HepG2 (cell line): ENCODE results near the gene TMEM130. TPM values are rescaled to one million over a fixed set of nuclear protein-coding genes. Genes with fewer than 3 reads are reported as not detected.

Source experiments
- ATAC-seq: fragments of 200-7000 bp; cut with Tn5 transposase; 3 replicates; pipeline ENCODE4 v1.9.1; 2020; ENCODE audit warnings: mild to moderate bottlenecking, moderate library complexity
- BruUV-seq: library from RNA; stranded (reverse); fragments of 400-500 nt; replicated peaks from 2 replicates; lab custom pipeline; 2021; lab: Mats Ljungman, UMichigan
- CTCF ChIA-PET: fragments of 300-600 bp; formaldehyde crosslinking; extraction: SDS; loops from one replicate; lab custom pipeline; 2021; ENCODE audit warnings: low total read pairs, inconsistent platforms, low intra/inter-chr PET ratio; lab: Yijun Ruan, JAX
- POLR2A ChIA-PET: fragments of 350-600 bp; sonication (Branson Sonifier 250); formaldehyde crosslinking; loops from one replicate; lab custom pipeline; 2020; ENCODE audit warnings: antibody characterized with exemption, inconsistent platforms; lab: Yijun Ruan, JAX
- DNase-seq: peaks from one replicate; pipeline ENCODE4 v3.0.0-alpha.2; 2015; ENCODE audit warnings: low spot score
- FAIRE-seq: peaks from 3 replicates; lab custom pipeline; 2011; peaks lifted over from hg19 to GRCh38; lab: Jason Lieb, UNC
- H2AFZ ChIP-seq: one replicate; pipeline ENCODE4 v1.6.1; 2011; ENCODE audit warnings: low read length, inconsistent platforms
- H3K27ac ChIP-seq: fragments of 300-600 bp; 3 replicates; pipeline ENCODE4 v1.8.0; 2011; ENCODE audit warnings: mixed run types, mild to moderate bottlenecking, mixed read lengths, low read length, inconsistent platforms; ENCODE audit not compliant: insufficient read depth; ENCODE audit errors: extremely low read length
- H3K27me3 ChIP-seq, 2 experiments: fragments of 200-600 bp in 1 of 2; 2 replicates in 1 of 2; 3 replicates in 1 of 2; pipeline versions ENCODE4 v1.6.0 to v1.8.0; 2011; ENCODE audit warnings: low read length in 2 of 2, mild to moderate bottlenecking in 2 of 2, moderate library complexity in 2 of 2, inconsistent platforms in 1 of 2; ENCODE audit not compliant: insufficient read depth in 2 of 2, control insufficient read depth in 1 of 2
- H3K36me3 ChIP-seq, 2 experiments: fragments of 200-600 bp in 1 of 2; replicated peaks in 1 of 2; 2 replicates in 1 of 2; 3 replicates in 1 of 2; pipeline versions ENCODE4 v1.5.1 to v1.8.0; 2011; ENCODE audit warnings: low read length in 2 of 2, inconsistent platforms in 1 of 2; ENCODE audit not compliant: insufficient read depth in 2 of 2, control insufficient read depth in 1 of 2
- H3K4me1 ChIP-seq: 2 replicates; pipeline ENCODE4 v1.5.1; 2012; ENCODE audit warnings: low read length, inconsistent platforms; ENCODE audit not compliant: insufficient read depth
- H3K4me2 ChIP-seq: 2 replicates; pipeline ENCODE4 v1.6.0; 2011; ENCODE audit warnings: low read depth, low read length, inconsistent platforms
- H3K4me3 ChIP-seq, 3 experiments: fragments of 200-600 bp in 1 of 3; sonication (generic), shearing (Covaris generic) in 1 of 3; replicated peaks in 1 of 3; 2 replicates each; pipeline ENCODE4 v1.5.1; 2011 to 2016; ENCODE audit warnings: low read length in 3 of 3, inconsistent platforms in 2 of 3, low read depth in 2 of 3, mild to moderate bottlenecking in 2 of 3, control low read depth in 1 of 3, mixed read lengths in 1 of 3; ENCODE audit not compliant: insufficient read depth in 1 of 3
- H3K79me2 ChIP-seq: one replicate; pipeline ENCODE4 v1.6.1; 2011; ENCODE audit warnings: low read length, inconsistent platforms; ENCODE audit not compliant: insufficient read depth
- H3K9ac ChIP-seq: 2 replicates; pipeline ENCODE4 v1.6.0; 2011; ENCODE audit warnings: mild to moderate bottlenecking, low read depth, low read length, inconsistent platforms; ENCODE audit not compliant: insufficient read depth
- H3K9me3 ChIP-seq: 2 replicates; pipeline ENCODE4 v1.5.1; 2012; ENCODE audit warnings: mild to moderate bottlenecking, low read length
- H4K20me1 ChIP-seq: 2 replicates; pipeline ENCODE4 v1.6.0; 2011; ENCODE audit warnings: inconsistent platforms, mild to moderate bottlenecking, low read length, moderate library complexity; ENCODE audit not compliant: insufficient read depth
- AGO2 ChIP-seq: fragments of 200-400 bp; formaldehyde crosslinking; optimal IDR thresholded peaks from 2 replicates; pipeline ENCODE3; 2017; ENCODE audit warnings: mild to moderate bottlenecking, low read depth, low read length, moderate library complexity
- ARHGAP35 ChIP-seq: sonication (generic); formaldehyde crosslinking; IDR thresholded peaks from 2 replicates; pipeline ENCODE4 v1.9.0; 2022; ENCODE audit warnings: mild to moderate bottlenecking, inconsistent platforms, moderate library complexity, missing genetic modification reagents, borderline replicate concordance
- ATAD3A ChIP-seq: sonication (generic); formaldehyde crosslinking; IDR thresholded peaks from 2 replicates; pipeline ENCODE4 v1.4.0; 2020; ENCODE audit warnings: missing genetic modification reagents
- FOXA1 ChIP-seq, 2 experiments: fragments of 450-650 bp in 1 of 2; sonication (generic) in 1 of 2; formaldehyde crosslinking in 1 of 2; IDR thresholded peaks; 2 replicates each; pipeline versions ENCODE4 v1.4.0 to v1.6.1; 2016 to 2020; ENCODE audit warnings: missing genetic modification reagents in 1 of 2
- NFYC ChIP-seq: IDR thresholded peaks from 2 replicates; pipeline ENCODE4 v1.6.1; 2016; ENCODE audit warnings: missing genetic modification reagents, missing compliant biosample characterization
- SPEN ChIP-seq: sonication (generic); formaldehyde crosslinking; IDR thresholded peaks from 2 replicates; pipeline ENCODE4 v1.5.1; 2020; ENCODE audit warnings: low read depth, mild to moderate bottlenecking, missing genetic modification reagents
- TAF15 ChIP-seq: fragments of 200-400 bp; formaldehyde crosslinking; IDR thresholded peaks from one replicate; pipeline ENCODE4 v1.6.1; 2018; ENCODE audit warnings: mild to moderate bottlenecking, low read depth, low read length; ENCODE audit not compliant: poor library complexity, severe bottlenecking
- WIZ ChIP-seq: sonication (generic); formaldehyde crosslinking; IDR thresholded peaks from 2 replicates; pipeline ENCODE4 v1.5.1; 2020; ENCODE audit warnings: mild to moderate bottlenecking, missing genetic modification reagents
- ZFP36 ChIP-seq: fragments of 150-350 bp; IDR thresholded peaks from 2 replicates; pipeline ENCODE4 v1.6.1; 2018; ENCODE audit warnings: borderline replicate concordance, low read length, low read depth; ENCODE audit not compliant: partially characterized antibody
- ZNF121 ChIP-seq: sonication (generic); formaldehyde crosslinking; IDR thresholded peaks from 2 replicates; pipeline ENCODE4 v1.5.0; 2020; ENCODE audit warnings: mild to moderate bottlenecking, missing genetic modification reagents
- ZNF124 ChIP-seq: sonication (generic); formaldehyde crosslinking; IDR thresholded peaks from 2 replicates; pipeline ENCODE4 v1.4.0; 2020; ENCODE audit warnings: missing genetic modification reagents
- ZNF543 ChIP-seq: sonication (generic); formaldehyde crosslinking; IDR thresholded peaks from 2 replicates; pipeline ENCODE4 v1.4.0; 2020; ENCODE audit warnings: mild to moderate bottlenecking, missing genetic modification reagents
- WGBS: methylation state at CpG from one replicate; pipeline ENCODE4 v1.1.6; 2017; ENCODE audit warnings: low lambda C conversion rate; 5-methylcytosine and 5-hydroxymethylcytosine counted together
- in situ Hi-C: cut with HindIII; loops from 2 replicates; pipeline ENCODE4 v1.10.0; 2017; ENCODE audit warnings: low pct_unique_long_range_greater_than_20kb; ENCODE audit not compliant: extremely low pct_ligation_motif_present
- intact Hi-C: fragments of 100-400 bp; cut with micrococcal nuclease; formaldehyde crosslinking; loops from one replicate; pipeline ENCODE4 v1.10.0; 2022; ENCODE audit not compliant: unreplicated experiment
- polyA plus RNA-seq, 8 experiments: library from polyadenylated mRNA; depleted of rRNA in 3 of 8; stranded (reverse) in 7 of 8; unstranded in 1 of 8; fragments of >200 nt; fragmentation: Illumina TruSeq in 4 of 8; extraction: Trizol in 4 of 8; gene quantifications; 2 replicates each; pipeline versions ENCODE4 v1.2.1 to v1.2.3, GENCODE V29; 2011 to 2016; ENCODE audit warnings: low read depth in 4 of 8, missing spikeins in 1 of 8, mixed read lengths in 1 of 8; ENCODE audit not compliant: insufficient read depth in 1 of 8
- total RNA-seq, 5 experiments: library from RNA; depleted of rRNA; stranded (reverse); fragments of >200 nt; fragmentation: Illumina TruSeq; extraction: Trizol; gene quantifications; 2 replicates each; pipeline ENCODE4 v1.2.3, GENCODE V29; 2016; ENCODE audit warnings: low read depth in 1 of 5
- TF ChIP-seq, protein P1 (sequence below): sonication (generic); formaldehyde crosslinking; IDR thresholded peaks from 2 replicates; pipeline ENCODE4 v1.4.0; 2020; ENCODE audit warnings: missing genetic modification reagents, mild to moderate bottlenecking, borderline replicate concordance
- TF ChIP-seq, protein P2 (sequence below): sonication (generic); formaldehyde crosslinking; IDR thresholded peaks from 2 replicates; pipeline ENCODE4 v1.5.0; 2020; ENCODE audit warnings: missing genetic modification reagents
- TF ChIP-seq, protein P3 (sequence below): sonication (generic); formaldehyde crosslinking; IDR thresholded peaks from 2 replicates; pipeline ENCODE4 v1.4.0; 2020; ENCODE audit warnings: missing genetic modification reagents
- TF ChIP-seq, protein P4 (sequence below): sonication (generic); formaldehyde crosslinking; IDR thresholded peaks from 2 replicates; pipeline ENCODE4 v1.4.0; 2020; ENCODE audit warnings: mild to moderate bottlenecking, missing genetic modification reagents

Gene TMEM130
- total and polyA plus RNA-seq, 2 of the 13 experiments (the other 11 are each of a cell fraction or from before 2014, with no cell fraction given), result not detected

DNA sequence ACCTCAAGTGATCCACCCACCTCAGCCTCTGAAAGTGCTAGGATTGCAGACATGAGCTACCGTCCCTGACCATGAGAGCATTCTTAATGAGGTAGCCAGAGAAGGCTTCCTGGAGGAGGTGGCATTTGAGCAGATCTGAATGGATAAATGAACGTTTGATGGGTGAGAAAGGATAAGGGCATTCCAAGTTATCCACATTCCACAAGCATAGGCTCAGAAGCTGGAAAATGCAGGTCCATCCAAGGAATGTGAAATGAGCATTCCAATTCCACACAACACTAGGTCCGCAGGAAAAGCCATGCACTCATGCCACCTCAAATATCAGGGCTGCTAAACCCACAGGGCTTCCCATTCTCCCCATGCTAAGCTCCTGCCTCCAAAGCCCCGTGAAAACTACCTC, 17.0 kb downstream of the TMEM130 start:
- intact Hi-C loops, result no loop called here
- CTCF ChIA-PET, result no interaction called here
- H3K4me3 ChIP-seq, result no peak overlapping the region

DNA sequence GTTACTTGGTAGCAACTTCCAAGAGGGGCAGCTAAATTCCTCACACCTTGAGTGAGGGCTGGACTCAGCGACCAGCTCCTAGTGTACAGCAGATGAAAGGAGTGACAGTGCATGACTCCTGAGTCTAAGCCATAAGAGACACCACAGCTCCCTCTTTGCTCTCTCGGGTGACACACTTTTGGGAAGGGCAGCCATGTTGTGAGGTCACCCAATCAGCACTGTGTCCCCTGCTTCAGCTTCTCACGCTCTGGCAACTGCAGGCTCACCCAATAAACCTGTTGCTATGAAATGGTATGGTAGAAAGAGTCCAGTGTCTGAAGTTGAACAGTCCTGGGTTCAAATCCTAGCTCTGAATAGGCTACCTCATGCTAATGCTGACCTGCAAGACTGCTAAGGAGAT, 20.9 kb downstream of the TMEM130 start:
- H3K27me3 ChIP-seq, result peaks cover 4 to 20% of the 10 kb centered on the region in 2 experiments; a peak in 3 of 5 replicates
- H3K4me2 ChIP-seq, result no peak overlapping the region
- intact Hi-C loops (no loop called here), in situ Hi-C loops (loop anchor here (10.0 kb wide), 1 partner anchor 554 kb away; no protein-coding TSS in a partner anchor)
- peaks cover 7% of the 10 kb centered on the region; the same call in 1 of the 2 replicates for H3K4me1 ChIP-seq
- BruUV-seq, result no TSS peak
- H3K4me3 ChIP-seq, result no peak overlapping the region
- H3K36me3 ChIP-seq, result no peaks in the 10 kb centered on the region
- H3K79me2 ChIP-seq, result no peaks in the 10 kb centered on the region
- ChIA-PET CTCF (no interaction called here), POLR2A (no interaction called here)
- 0% methylated on average over 3 of the region's 3 CpGs for WGBS
- no peak overlapping the region for H2AFZ ChIP-seq
- no peaks in the 10 kb centered on the region for H4K20me1 ChIP-seq
- FAIRE-seq (no peak), DNase-seq (no peak), ATAC-seq (no peak)
- no peak overlapping the region for H3K9ac ChIP-seq
- H3K27ac ChIP-seq, result no peak overlapping the region
- H3K9me3 ChIP-seq, result no peaks in the 10 kb centered on the region
- TF ChIP-seq, protein P1, sequence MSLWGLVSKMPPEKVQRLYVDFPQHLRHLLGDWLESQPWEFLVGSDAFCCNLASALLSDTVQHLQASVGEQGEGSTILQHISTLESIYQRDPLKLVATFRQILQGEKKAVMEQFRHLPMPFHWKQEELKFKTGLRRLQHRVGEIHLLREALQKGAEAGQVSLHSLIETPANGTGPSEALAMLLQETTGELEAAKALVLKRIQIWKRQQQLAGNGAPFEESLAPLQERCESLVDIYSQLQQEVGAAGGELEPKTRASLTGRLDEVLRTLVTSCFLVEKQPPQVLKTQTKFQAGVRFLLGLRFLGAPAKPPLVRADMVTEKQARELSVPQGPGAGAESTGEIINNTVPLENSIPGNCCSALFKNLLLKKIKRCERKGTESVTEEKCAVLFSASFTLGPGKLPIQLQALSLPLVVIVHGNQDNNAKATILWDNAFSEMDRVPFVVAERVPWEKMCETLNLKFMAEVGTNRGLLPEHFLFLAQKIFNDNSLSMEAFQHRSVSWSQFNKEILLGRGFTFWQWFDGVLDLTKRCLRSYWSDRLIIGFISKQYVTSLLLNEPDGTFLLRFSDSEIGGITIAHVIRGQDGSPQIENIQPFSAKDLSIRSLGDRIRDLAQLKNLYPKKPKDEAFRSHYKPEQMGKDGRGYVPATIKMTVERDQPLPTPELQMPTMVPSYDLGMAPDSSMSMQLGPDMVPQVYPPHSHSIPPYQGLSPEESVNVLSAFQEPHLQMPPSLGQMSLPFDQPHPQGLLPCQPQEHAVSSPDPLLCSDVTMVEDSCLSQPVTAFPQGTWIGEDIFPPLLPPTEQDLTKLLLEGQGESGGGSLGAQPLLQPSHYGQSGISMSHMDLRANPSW (CRISPR knock-in tag), result no peak
- TF ChIP-seq ZNF124 (CRISPR knock-in tag), result no peak
- no peak for TF ChIP-seq ZNF543
- no peak for TF ChIP-seq ZNF121 (CRISPR knock-in tag)
- TF ChIP-seq SPEN (CRISPR knock-in tag), result no peak
- no peak for TF ChIP-seq ARHGAP35 (CRISPR knock-in tag)
- no peak for TF ChIP-seq FOXA1 (IDR thresholded peaks at IDR 0.05)
- TF ChIP-seq FOXA1 (CRISPR knock-in tag; IDR thresholded peaks at IDR 0.05), result no peak
- TF ChIP-seq NFYC (CRISPR knock-in tag), result no peak
- TF ChIP-seq, protein P2, sequence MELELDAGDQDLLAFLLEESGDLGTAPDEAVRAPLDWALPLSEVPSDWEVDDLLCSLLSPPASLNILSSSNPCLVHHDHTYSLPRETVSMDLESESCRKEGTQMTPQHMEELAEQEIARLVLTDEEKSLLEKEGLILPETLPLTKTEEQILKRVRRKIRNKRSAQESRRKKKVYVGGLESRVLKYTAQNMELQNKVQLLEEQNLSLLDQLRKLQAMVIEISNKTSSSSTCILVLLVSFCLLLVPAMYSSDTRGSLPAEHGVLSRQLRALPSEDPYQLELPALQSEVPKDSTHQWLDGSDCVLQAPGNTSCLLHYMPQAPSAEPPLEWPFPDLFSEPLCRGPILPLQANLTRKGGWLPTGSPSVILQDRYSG, result no peak
- TF ChIP-seq, protein P3, sequence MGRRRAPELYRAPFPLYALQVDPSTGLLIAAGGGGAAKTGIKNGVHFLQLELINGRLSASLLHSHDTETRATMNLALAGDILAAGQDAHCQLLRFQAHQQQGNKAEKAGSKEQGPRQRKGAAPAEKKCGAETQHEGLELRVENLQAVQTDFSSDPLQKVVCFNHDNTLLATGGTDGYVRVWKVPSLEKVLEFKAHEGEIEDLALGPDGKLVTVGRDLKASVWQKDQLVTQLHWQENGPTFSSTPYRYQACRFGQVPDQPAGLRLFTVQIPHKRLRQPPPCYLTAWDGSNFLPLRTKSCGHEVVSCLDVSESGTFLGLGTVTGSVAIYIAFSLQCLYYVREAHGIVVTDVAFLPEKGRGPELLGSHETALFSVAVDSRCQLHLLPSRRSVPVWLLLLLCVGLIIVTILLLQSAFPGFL (CRISPR knock-in tag), result no peak
- TF ChIP-seq AGO2, result no peak
- TF ChIP-seq WIZ (CRISPR knock-in tag), result no peak
- TF ChIP-seq, protein P4, sequence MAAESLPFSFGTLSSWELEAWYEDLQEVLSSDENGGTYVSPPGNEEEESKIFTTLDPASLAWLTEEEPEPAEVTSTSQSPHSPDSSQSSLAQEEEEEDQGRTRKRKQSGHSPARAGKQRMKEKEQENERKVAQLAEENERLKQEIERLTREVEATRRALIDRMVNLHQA (CRISPR knock-in tag), result no peak

More for the DNA sequence above, 17.0 kb downstream of the TMEM130 start:
- BruUV-seq, result no TSS peak
- H3K9ac ChIP-seq, result no peak overlapping the region
- no peak overlapping the region for H3K4me2 ChIP-seq
- no peak overlapping the region for H3K27ac ChIP-seq
- H3K27me3 ChIP-seq, result peaks cover 4 to 34% of the 10 kb centered on the region in 2 experiments; a peak in 4 of 5 replicates
- POLR2A ChIA-PET, result no interaction called here
- no peaks in the 10 kb centered on the region for H4K20me1 ChIP-seq
- DNase-seq (no peak), ATAC-seq (no peak), FAIRE-seq (no peak)
- no peak overlapping the region for H2AFZ ChIP-seq
- H3K4me1 ChIP-seq, result peaks cover 17% of the 10 kb centered on the region
- WGBS, result 30% methylated on average over 4 of the region's 4 CpGs
- no peaks in the 10 kb centered on the region for H3K9me3 ChIP-seq
- no peaks in the 10 kb centered on the region for H3K79me2 ChIP-seq
- TF ChIP-seq TAF15 (no peak), ATAD3A (CRISPR knock-in tag) (no peak), ZFP36 (peak; percentile 85)
- TF ChIP-seq, all 625 proteins: peak for 1
- no peaks in the 10 kb centered on the region for H3K36me3 ChIP-seq
- in situ Hi-C loops, result no loop called here
